MCF 10A (cell line): ENCODE measurements around the gene HSD17B2. TPM values are rescaled to one million over a fixed set of nuclear protein-coding genes. Genes with fewer than 3 reads are reported as not detected.

Experiments
- BruUV-seq: library from RNA; stranded (reverse); fragments of 400-500 nt; replicated peaks from 2 replicates; lab custom pipeline; 2021; lab: Mats Ljungman, UMichigan
- CTCF ChIA-PET: fragments of 300-600 bp; sonication (Branson Sonifier 250); formaldehyde crosslinking; extraction: SDS; loops from one replicate; lab custom pipeline; 2021; ENCODE audit warnings: antibody characterized with exemption, inconsistent platforms; lab: Yijun Ruan, JAX
- POLR2A ChIA-PET: fragments of 300-600, 350-650 bp; sonication (Branson Sonifier 250); formaldehyde crosslinking; extraction: SDS; loops from one replicate; lab custom pipeline; 2020; ENCODE audit warnings: antibody characterized with exemption, inconsistent platforms; lab: Yijun Ruan, JAX
- DNase-seq: peaks from one replicate; pipeline ENCODE4 v3.0.0-alpha.2; 2018; ENCODE audit not compliant: unreplicated experiment
- H3K27ac Mint-ChIP-seq: one replicate; pipeline ENCODE4 v1.8.0; 2022; ENCODE audit warnings: mild to moderate bottlenecking, low read depth, mixed read lengths; ENCODE audit not compliant: unreplicated experiment
- H3K27me3 Mint-ChIP-seq: one replicate; pipeline ENCODE4 v1.8.0; 2022; ENCODE audit warnings: mixed read lengths; ENCODE audit not compliant: insufficient read depth, unreplicated experiment
- H3K36me3 Mint-ChIP-seq: one replicate; pipeline ENCODE4 v1.8.0; 2022; ENCODE audit warnings: mild to moderate bottlenecking, moderate library complexity, mixed read lengths; ENCODE audit not compliant: insufficient read depth, unreplicated experiment
- H3K4me1 Mint-ChIP-seq: one replicate; pipeline ENCODE4 v1.8.0; 2022; ENCODE audit warnings: mixed read lengths; ENCODE audit not compliant: insufficient read depth, unreplicated experiment
- H3K4me3 Mint-ChIP-seq: one replicate; pipeline ENCODE4 v1.8.0; 2022; ENCODE audit warnings: mild to moderate bottlenecking, moderate library complexity, mixed read lengths; ENCODE audit not compliant: unreplicated experiment
- H3K9me3 Mint-ChIP-seq: one replicate; pipeline ENCODE4 v1.8.0; 2022; ENCODE audit warnings: mixed read lengths; ENCODE audit not compliant: unreplicated experiment
- CTCF ChIP-seq: fragments of 200-600 bp; IDR thresholded peaks from one replicate; pipeline ENCODE4 v1.8.0; 2022; ENCODE audit warnings: antibody characterized with exemption, mild to moderate bottlenecking; ENCODE audit not compliant: unreplicated experiment
- intact Hi-C: fragments of 100-400 bp; cut with micrococcal nuclease; formaldehyde crosslinking; loops from 2 replicates; pipeline ENCODE4 v1.14.1; 2022
- total RNA-seq: library from RNA; stranded (reverse); gene quantifications from 2 replicates; pipeline ENCODE4 v1.2.3, GENCODE V29; 2022

Gene HSD17B2
- total RNA-seq, 1 experiment from 2014 or later = 0.93 TPM

GRCh38 chr16:82047787-82048186 is 12.7 kb downstream of the HSD17B2 start:
- Mint-ChIP-seq H3K4me1 (peaks cover 6% of the 10 kb centered on the region), H3K27me3 (no peaks in the 10 kb centered on the region), H3K4me3 (no peak overlapping the region), H3K9me3 (no peaks in the 10 kb centered on the region), H3K27ac (no peak overlapping the region), H3K36me3 (no peaks in the 10 kb centered on the region)
- ChIA-PET POLR2A (interaction anchor here (0.6 to 1.5 kb wide), 2 partner anchors 14 to 86 kb away, joined by 3 to 4 read pairs; no protein-coding TSS in a partner anchor), CTCF (interaction anchor here (1.7 to 2.1 kb wide), 2 partner anchors 16 to 182 kb away, joined by 6 to 7 read pairs; no protein-coding TSS in a partner anchor)
- no peak for TF ChIP-seq CTCF
- intact Hi-C loops = no loop called here
- BruUV-seq = no TSS peak
- DNase-seq = no peak

GRCh38 chr16:82049484-82049883 is 14.4 kb downstream of the HSD17B2 start:
- H3K36me3 Mint-ChIP-seq = no peaks in the 10 kb centered on the region
- H3K9me3 Mint-ChIP-seq = no peaks in the 10 kb centered on the region
- no peak overlapping the region for H3K27ac Mint-ChIP-seq
- intact Hi-C loops = no loop called here
- TF ChIP-seq CTCF = no peak
- ChIA-PET CTCF (interaction anchor here (0.6 to 1.7 kb wide), 5 partner anchors 12 to 407 kb away, joined by 3 to 7 read pairs (median 5); no protein-coding TSS in a partner anchor), POLR2A (interaction anchor here (0.6 kb wide), 1 partner anchor 10 kb away, joined by 3 read pairs; no protein-coding TSS in a partner anchor)
- H3K4me1 Mint-ChIP-seq = no peaks in the 10 kb centered on the region
- no peak overlapping the region for H3K4me3 Mint-ChIP-seq
- DNase-seq = no peak
- H3K27me3 Mint-ChIP-seq = no peaks in the 10 kb centered on the region
- BruUV-seq = no TSS peak

- ChIA-PET CTCF (interaction anchor here (0.6 to 1.2 kb wide), 3 partner anchors 11 to 1931 kb away, joined by 4 to 5 read pairs (median 4); no protein-coding TSS in a partner anchor), POLR2A (no interaction called here)
- Mint-ChIP-seq H3K27ac (no peak overlapping the region), H3K27me3 (no peaks in the 10 kb centered on the region), H3K36me3 (no peaks in the 10 kb centered on the region), H3K9me3 (no peaks in the 10 kb centered on the region), H3K4me1 (peaks cover 5% of the 10 kb centered on the region), H3K4me3 (no peak overlapping the region)
- DNase-seq = no peak
- no TSS peak for BruUV-seq
- TF ChIP-seq CTCF = no peak
- intact Hi-C loops = no loop called here
These were observed 15.5 kb downstream of the HSD17B2 start for GRCh38 chr16:82050506-82050905.

- Mint-ChIP-seq H3K4me1 (peaks cover 9% of the 10 kb centered on the region), H3K9me3 (no peaks in the 10 kb centered on the region), H3K36me3 (no peaks in the 10 kb centered on the region), H3K27ac (no peak overlapping the region), H3K4me3 (no peak overlapping the region), H3K27me3 (no peaks in the 10 kb centered on the region)
- POLR2A ChIA-PET = no interaction called here
- DNase-seq = no peak
- CTCF ChIA-PET = interaction anchor here (0.6 to 0.8 kb wide), 2 partner anchors 12 to 1931 kb away, joined by 3 to 4 read pairs; no protein-coding TSS in a partner anchor
- TF ChIP-seq CTCF = no peak
- BruUV-seq = no TSS peak
- intact Hi-C loops = no loop called here
These were observed 15.9 kb downstream of the HSD17B2 start for GRCh38 chr16:82050909-82051357.
